Bronchial epithelial cell (primary cell): ENCODE measurements around the gene PRKCH. TPM values are rescaled to one million over a fixed set of nuclear protein-coding genes. Genes with fewer than 3 reads are reported as not detected.

Experiments
- DNase-seq: peaks from one replicate; pipeline ENCODE4 v3.0.0-alpha.2; 2010; ENCODE audit warnings: low read depth
- FAIRE-seq: peaks from 2 replicates; lab custom pipeline; 2011; peaks lifted over from hg19 to GRCh38; lab: Jason Lieb, UNC
- H3K27me3 ChIP-seq: 2 replicates; pipeline ENCODE4 v1.5.1; 2011; ENCODE audit warnings: low read length; ENCODE audit not compliant: control insufficient read depth, insufficient read depth
- H3K36me3 ChIP-seq: 2 replicates; pipeline ENCODE4 v1.5.1; 2011; ENCODE audit warnings: low read length; ENCODE audit not compliant: control insufficient read depth, insufficient read depth
- H3K4me3 ChIP-seq: 2 replicates; pipeline ENCODE4 v1.5.1; 2011; ENCODE audit warnings: mild to moderate bottlenecking, low read depth, low read length, control low read depth
- CTCF ChIP-seq: IDR thresholded peaks from 2 replicates; pipeline ENCODE4 v1.5.1; 2011; ENCODE audit warnings: mild to moderate bottlenecking, moderate library complexity, low read length, control low read depth, inconsistent platforms; ENCODE audit not compliant: insufficient read depth, severe bottlenecking
- total RNA-seq: library from RNA; depleted of rRNA; stranded (reverse); fragments of >200 nt; gene quantifications from 2 replicates; pipeline ENCODE4 v1.2.1, GENCODE V29; 2014

PRKCH gene
- total RNA-seq, 1 donor from 2014 or later, result 24.5 TPM

DNA sequence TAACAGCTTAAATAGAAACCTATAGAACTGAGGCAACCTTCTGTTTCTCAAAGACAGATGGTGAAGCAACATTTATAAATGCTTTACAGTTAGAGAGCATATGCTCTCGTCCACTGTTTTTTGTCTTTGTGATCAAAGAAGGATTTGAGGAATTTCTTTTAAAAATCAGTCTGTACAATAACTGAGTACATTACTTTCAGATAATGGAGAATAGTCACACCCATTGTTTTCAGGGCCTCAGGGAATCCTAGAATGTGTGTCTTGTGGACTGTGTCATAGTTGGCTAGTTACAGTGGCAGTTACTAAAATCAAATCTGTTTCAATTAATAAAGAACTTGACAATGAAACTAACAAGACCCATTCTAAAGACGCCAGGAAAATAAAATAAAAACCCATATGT is 107.9 kb downstream of the PRKCH start:
- H3K4me3 ChIP-seq, result no peak overlapping the region
- H3K36me3 ChIP-seq, result no peaks in the 10 kb centered on the region
- DNase-seq (no peak), FAIRE-seq (no peak)
- TF ChIP-seq CTCF, result no peak
- no peaks in the 10 kb centered on the region for H3K27me3 ChIP-seq

GRCh38 chr14:61430066-61430757 is 108.8 kb downstream of the PRKCH start:
- TF ChIP-seq CTCF, result no peak
- H3K4me3 ChIP-seq, result no peak overlapping the region
- FAIRE-seq (no peak), DNase-seq (no peak)
- H3K27me3 ChIP-seq, result no peaks in the 10 kb centered on the region
- no peaks in the 10 kb centered on the region for H3K36me3 ChIP-seq

DNA sequence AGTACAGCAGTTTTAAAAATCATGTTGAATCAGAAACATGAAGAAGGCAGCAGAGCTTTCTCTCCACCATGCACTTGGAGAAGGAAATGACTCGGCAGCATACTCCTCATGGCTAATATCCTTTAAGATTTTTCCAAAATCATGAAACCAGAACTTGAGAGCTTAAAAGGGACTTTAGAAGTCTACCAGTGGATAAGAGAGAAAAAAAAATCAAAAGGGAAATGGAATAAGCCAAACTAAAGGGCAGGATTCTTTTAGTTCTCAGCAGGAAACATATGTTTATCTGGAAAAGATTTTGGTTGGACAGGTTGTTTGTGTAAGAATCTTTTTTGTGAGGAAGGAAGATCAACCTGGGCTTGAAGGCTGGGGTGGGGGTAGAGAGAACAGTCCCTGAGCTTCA is 111.8 kb downstream of the PRKCH start:
- no peaks in the 10 kb centered on the region for H3K36me3 ChIP-seq
- TF ChIP-seq CTCF, result no peak
- FAIRE-seq, result no peak

GRCh38 chr14:61433828-61434227 is 112.4 kb downstream of the PRKCH start:
- FAIRE-seq (no peak), DNase-seq (no peak)
- no peak for TF ChIP-seq CTCF
- Histone ChIP-seq H3K27me3 (no peaks in the 10 kb centered on the region), H3K4me3 (no peak overlapping the region), H3K36me3 (no peaks in the 10 kb centered on the region)

More for the DNA sequence above, 111.8 kb downstream of the PRKCH start:
- peak; percentile 22 for DNase-seq
- Histone ChIP-seq H3K27me3 (no peaks in the 10 kb centered on the region), H3K4me3 (no peak overlapping the region)

DNA sequence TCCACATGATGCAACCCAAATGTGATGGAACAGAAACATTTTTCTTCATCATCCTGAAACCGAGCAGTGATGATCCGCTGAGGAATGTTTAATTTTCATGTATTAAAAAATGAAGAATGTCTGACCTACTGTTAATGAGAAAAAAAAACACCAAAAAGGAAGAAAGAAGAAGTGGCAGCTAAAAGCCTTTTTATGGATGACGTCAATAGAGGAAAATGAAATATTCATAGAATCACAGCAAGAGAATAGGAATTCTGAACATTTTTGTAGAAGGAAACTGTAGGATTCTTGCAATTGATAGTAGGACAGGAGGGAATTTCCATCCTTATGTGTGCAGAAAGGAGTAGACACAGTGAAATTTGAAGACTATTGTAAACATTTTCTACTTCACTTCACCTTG is 112.9 kb downstream of the PRKCH start:
- FAIRE-seq (no peak), DNase-seq (no peak)
- Histone ChIP-seq H3K36me3 (no peaks in the 10 kb centered on the region), H3K27me3 (no peaks in the 10 kb centered on the region), H3K4me3 (no peak overlapping the region)
- TF ChIP-seq CTCF, result no peak
